ENCODE data around the gene KRTAP5-6.

The KRTAP5-6 gene

DNA sequence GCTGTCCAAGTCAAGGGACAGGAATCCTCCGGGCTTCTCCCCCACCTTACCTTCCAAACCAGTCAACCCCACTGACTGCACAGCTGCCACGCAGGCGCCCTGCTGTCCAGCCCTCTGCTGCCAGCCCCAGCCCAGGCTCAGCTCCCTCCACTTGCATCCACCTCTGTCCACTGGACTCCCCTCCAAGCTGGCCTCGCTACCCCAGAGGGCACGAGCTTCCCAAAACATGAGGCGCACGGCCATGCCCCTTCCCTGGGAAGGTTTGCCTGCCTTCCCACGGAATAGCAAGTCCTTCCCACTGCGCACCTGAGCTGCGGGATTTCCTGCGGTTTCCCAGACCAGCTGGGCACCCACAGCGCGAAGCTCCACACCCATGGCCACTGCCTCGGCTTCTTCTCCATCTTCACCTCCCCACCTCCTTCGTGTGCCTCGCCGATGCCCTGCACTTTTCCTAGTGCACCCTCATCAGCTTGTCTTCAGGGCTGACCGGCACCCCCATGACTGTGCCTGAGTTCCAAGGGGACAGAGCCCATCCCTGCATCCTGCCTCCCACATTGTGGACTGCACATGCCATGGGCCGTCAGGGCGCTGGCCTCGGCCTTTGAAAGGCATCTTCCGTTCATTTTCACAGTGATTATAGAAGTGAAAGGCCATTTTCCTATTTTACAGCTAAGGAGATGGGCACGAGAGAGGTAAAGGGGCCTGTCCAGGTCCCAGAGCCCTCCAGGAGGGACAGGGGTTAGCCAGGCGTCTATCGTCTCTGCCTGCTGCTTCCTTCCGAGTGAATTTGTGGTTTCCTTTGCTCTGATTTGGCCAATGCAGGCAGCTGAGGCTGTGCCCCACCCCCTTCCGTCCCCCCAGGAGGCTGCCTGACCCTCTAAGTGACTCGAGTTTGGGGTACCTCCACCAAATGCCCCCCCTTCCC, 37.0 kb downstream of the KRTAP5-6 start:
- Histone ChIP-seq H3K9ac (ENCODE audit: low read length) (no peak overlapping the region), H3K4me3 (ENCODE audit: low read depth in 1 of 2, low read length in 2 of 2) (no peak overlapping the region), H3K27me3 (ENCODE audit: control insufficient read depth in 1 of 2, insufficient read depth in 2 of 2, low read length in 2 of 2) (peaks cover 26 to 57% of the 10 kb centered on the region in 2 donors), H3K36me3 (ENCODE audit: insufficient read depth, low read length) (no peaks in the 10 kb centered on the region), H3K9me3 (ENCODE audit: low read length) (peaks cover 13% of the 10 kb centered on the region), H3K27ac (ENCODE audit: low read depth, low read length) (no peak overlapping the region), H3K4me1 (ENCODE audit: insufficient read depth, low read length) (no peaks in the 10 kb centered on the region)

DNA sequence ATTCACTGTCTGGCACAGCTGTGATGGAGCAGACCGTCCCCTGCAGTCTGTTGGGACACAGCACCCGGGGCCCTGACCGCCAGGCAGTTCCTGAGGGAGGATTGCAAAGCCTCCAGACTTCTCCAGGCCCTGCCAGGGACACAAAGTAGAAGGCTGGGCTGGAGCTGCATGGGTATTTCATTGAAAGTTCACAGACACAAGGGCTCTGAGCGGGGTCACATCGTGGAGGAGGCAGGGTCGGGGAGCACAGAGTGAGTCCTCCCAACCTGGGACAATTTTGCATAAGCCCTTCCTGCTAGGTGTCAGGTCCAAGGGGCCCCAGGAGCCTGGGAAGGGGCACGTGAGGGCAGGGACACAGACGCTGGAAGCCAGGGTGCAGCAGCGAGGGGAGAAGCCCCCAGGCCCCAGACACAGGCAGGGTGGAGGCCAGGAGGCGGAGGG, 37.7 kb downstream of the KRTAP5-6 start:
- no peaks in the 10 kb centered on the region for H3K4me1 ChIP-seq (ENCODE audit: insufficient read depth, low read length)

DNA sequence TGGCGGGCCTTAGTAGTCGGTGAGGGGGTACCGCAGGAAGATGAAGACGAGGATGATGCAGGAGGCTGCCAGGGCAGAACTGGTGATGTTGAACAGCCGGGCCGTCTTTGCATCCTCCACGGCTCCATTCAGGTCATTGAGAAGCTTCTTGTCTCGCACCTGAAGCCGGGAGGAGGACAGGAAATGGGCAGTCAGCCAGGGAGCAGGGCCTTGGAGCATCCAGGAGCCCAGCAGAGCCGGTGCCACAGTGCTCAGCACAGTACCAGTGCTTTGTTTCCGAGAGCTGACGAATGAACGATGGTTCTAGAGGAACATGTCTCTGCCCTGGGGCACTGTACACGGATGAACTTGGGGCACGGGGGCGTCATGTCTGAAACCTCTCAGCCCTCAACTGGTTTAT, 38.3 kb downstream of the KRTAP5-6 start:
- Histone ChIP-seq H3K4me3 (ENCODE audit: low read depth in 1 of 2, low read length in 2 of 2) (no peak overlapping the region), H3K4me1 (ENCODE audit: insufficient read depth, low read length) (no peaks in the 10 kb centered on the region), H3K36me3 (ENCODE audit: insufficient read depth, low read length) (no peaks in the 10 kb centered on the region), H3K9me3 (ENCODE audit: low read length) (peaks cover 13% of the 10 kb centered on the region), H3K27ac (ENCODE audit: low read depth, low read length) (no peak overlapping the region), H3K27me3 (ENCODE audit: control insufficient read depth in 1 of 2, insufficient read depth in 2 of 2, low read length in 2 of 2) (peaks cover 21 to 48% of the 10 kb centered on the region in 2 donors), H3K9ac (ENCODE audit: low read length) (no peak overlapping the region)

More for the DNA sequence above, 37.7 kb downstream of the KRTAP5-6 start:
- Histone ChIP-seq H3K36me3 (ENCODE audit: insufficient read depth, low read length) (no peaks in the 10 kb centered on the region), H3K9me3 (ENCODE audit: low read length) (peaks cover 13% of the 10 kb centered on the region), H3K27ac (ENCODE audit: low read depth, low read length) (no peak overlapping the region), H3K9ac (ENCODE audit: low read length) (no peak overlapping the region), H3K4me3 (ENCODE audit: low read depth in 1 of 2, low read length in 2 of 2) (no peak overlapping the region), H3K27me3 (ENCODE audit: control insufficient read depth in 1 of 2, insufficient read depth in 2 of 2, low read length in 2 of 2) (peaks cover 26 to 50% of the 10 kb centered on the region in 2 donors)

DNA sequence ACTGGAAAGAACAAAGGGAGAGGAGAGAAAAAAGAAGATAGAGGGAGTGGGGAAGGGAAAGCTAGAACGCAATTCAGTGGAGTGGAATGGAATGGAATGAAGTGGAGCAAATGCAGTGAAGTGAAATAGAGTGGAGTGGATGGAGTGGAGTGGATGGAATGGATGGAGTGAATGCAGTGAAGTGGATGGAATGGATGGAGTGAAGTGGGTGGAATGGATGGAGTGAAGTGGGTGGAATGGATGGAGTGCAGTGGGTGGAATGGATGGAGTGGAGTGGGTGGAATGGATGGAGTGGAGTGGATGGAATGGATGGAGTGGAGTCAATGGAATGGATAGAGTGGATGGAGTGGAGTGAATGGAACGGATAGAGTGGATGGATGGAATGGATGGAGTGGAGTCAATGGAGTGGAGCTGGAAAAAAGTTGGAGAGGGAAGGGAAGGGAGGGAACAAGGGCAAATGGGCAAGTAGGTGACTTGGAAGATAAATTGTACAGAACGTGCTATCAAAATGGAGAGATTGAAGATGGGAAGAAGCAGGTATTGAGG, 39.5 kb downstream of the KRTAP5-6 start:
- no peaks in the 10 kb centered on the region for H3K4me1 ChIP-seq (ENCODE audit: insufficient read depth, low read length)
- H3K27me3 ChIP-seq (ENCODE audit: control insufficient read depth in 1 of 2, insufficient read depth in 2 of 2, low read length in 2 of 2) = peaks cover 18 to 43% of the 10 kb centered on the region in 2 donors
- H3K9ac ChIP-seq (ENCODE audit: low read length) = no peak overlapping the region
- no peaks in the 10 kb centered on the region for H3K36me3 ChIP-seq (ENCODE audit: insufficient read depth, low read length)
- peaks cover 13% of the 10 kb centered on the region for H3K9me3 ChIP-seq (ENCODE audit: low read length)
- H3K4me3 ChIP-seq (ENCODE audit: low read depth in 1 of 2, low read length in 2 of 2) = no peak overlapping the region
- no peak overlapping the region for H3K27ac ChIP-seq (ENCODE audit: low read depth, low read length)

DNA sequence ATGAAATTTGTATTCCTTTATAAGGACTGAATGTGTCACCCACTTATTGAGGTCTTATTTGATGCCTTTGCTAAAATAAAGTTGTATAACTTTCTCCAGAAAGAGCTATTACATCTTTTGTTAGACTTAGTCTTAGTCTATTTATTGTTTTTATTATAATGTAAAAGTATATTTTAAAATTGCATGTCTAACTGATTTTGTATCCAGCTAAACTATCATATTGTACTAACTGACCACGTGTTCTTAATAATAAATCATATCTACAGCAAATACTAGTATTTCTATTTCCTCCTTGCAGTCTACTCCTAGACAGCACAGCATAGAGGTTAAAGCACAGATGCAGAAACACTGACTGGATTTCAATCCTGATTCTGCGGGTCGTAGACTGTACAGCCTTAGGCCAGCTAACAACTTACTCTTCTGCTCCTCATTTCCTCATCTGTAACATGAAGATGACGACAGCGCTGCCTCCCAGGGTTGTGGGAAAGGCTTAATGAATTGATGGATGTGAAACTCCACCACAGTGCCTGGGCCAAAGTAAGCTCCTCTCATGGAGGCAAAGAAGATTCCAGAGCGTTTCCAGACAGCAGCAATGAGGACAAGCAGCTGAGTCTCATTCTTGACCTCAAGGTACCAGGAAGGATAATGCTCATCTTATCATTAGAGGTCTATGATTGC, 40.2 kb downstream of the KRTAP5-6 start:
- no peak overlapping the region for H3K9ac ChIP-seq (ENCODE audit: low read length)
- H3K27ac ChIP-seq (ENCODE audit: low read depth, low read length) = no peak overlapping the region
- H3K36me3 ChIP-seq (ENCODE audit: insufficient read depth, low read length) = no peaks in the 10 kb centered on the region
- peaks cover 13% of the 10 kb centered on the region for H3K9me3 ChIP-seq (ENCODE audit: low read length)
- H3K27me3 ChIP-seq (ENCODE audit: control insufficient read depth in 1 of 2, insufficient read depth in 2 of 2, low read length in 2 of 2) = peaks cover 16 to 40% of the 10 kb centered on the region in 2 donors
- H3K4me1 ChIP-seq (ENCODE audit: insufficient read depth, low read length) = no peaks in the 10 kb centered on the region
- no peak overlapping the region for H3K4me3 ChIP-seq (ENCODE audit: low read depth in 1 of 2, low read length in 2 of 2)

DNA sequence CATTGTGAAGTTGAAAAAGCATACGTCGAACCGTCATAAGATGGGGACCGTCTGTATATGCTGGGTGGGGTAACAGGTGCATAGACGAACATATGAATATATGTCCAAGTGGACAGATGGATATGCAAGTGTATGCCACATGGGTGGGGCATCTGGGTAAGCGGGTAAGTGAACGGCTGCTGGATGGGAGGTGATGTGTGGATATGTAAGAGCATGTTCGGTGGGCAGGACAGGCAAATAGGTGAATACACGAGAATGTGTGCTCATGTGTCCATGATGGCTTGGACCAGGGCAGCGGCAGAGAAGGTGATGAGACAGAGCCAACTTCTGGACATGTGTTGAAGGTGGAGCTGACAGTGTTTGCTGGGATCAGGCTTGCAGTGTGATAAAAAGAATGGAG, 41.4 kb downstream of the KRTAP5-6 start:
- Histone ChIP-seq H3K4me3 (ENCODE audit: low read depth in 1 of 2, low read length in 2 of 2) (no peak overlapping the region), H3K27me3 (ENCODE audit: control insufficient read depth in 1 of 2, insufficient read depth in 2 of 2, low read length in 2 of 2) (peaks cover 14 to 28% of the 10 kb centered on the region in 2 donors), H3K9ac (ENCODE audit: low read length) (no peak overlapping the region)

DNA sequence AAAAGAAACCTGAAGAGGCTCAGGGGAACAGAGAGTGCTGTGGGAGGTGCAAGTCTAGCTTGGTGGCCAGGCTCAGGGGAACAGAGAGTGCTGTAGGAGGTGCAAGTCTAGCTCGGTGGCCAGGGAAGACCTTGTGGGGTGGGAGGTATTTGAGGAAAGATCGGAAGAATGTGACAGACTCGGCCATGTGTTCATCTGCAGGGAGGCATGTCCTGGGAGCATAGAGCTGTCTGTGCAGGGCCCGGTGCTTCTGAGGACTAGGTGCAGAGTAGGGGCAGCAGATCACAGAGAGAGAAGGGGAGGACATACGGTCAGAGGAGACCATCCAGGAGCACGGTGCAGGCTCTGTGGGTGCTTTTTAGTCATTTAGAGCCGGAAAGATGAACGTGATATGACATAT, 42.6 kb downstream of the KRTAP5-6 start:
- Histone ChIP-seq H3K36me3 (ENCODE audit: insufficient read depth, low read length) (no peaks in the 10 kb centered on the region), H3K9me3 (ENCODE audit: low read length) (peaks cover 13% of the 10 kb centered on the region), H3K27me3 (ENCODE audit: control insufficient read depth in 1 of 2, insufficient read depth in 2 of 2, low read length in 2 of 2) (peaks cover 7 to 16% of the 10 kb centered on the region in 2 donors), H3K9ac (ENCODE audit: low read length) (no peak overlapping the region), H3K27ac (ENCODE audit: low read depth, low read length) (no peak overlapping the region), H3K4me1 (ENCODE audit: insufficient read depth, low read length) (no peaks in the 10 kb centered on the region), H3K4me3 (ENCODE audit: low read depth in 1 of 2, low read length in 2 of 2) (no peak overlapping the region)

More for the DNA sequence above, 41.4 kb downstream of the KRTAP5-6 start:
- Histone ChIP-seq H3K4me1 (ENCODE audit: insufficient read depth, low read length) (no peaks in the 10 kb centered on the region), H3K36me3 (ENCODE audit: insufficient read depth, low read length) (no peaks in the 10 kb centered on the region), H3K9me3 (ENCODE audit: low read length) (peaks cover 13% of the 10 kb centered on the region), H3K27ac (ENCODE audit: low read depth, low read length) (no peak overlapping the region)

DNA sequence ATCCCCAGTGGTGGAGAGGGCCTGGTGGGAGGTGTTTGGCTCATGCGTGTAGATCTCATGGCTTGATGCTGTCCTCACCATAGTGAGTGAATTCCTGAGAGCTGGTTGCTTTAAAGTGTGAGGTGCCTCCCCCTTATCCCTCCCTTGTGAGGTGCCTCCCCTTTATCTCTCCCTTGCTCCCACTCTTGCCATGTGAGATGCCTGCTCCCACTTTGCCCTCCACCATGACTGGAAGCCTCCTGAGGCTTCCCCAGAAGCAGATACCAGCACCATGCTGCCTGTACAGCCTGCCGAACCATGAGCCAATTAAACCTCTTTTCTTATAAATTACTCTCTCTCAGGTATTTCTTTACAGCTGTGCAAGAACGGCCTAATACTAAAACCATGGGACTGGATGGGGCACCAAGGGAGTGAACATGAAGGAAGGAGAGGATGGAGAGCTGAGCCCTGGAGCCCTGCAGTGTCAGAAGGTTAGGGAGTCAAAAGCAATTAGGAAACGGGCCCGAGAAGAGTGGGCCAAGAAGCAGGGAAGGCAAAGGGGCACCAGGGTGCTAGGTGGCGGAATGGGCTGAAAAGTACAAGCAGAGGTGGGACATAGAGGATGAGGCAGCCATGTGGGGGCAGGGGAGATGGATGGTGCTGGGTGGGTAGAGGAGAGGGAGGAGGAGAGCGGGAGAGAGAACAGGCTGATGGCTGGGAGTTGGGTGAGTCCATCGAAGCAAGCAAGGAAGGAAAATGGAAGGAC, 44.0 kb downstream of the KRTAP5-6 start:
- no peak overlapping the region for H3K27ac ChIP-seq (ENCODE audit: low read depth, low read length)
- H3K27me3 ChIP-seq (ENCODE audit: control insufficient read depth in 1 of 2, insufficient read depth in 2 of 2, low read length in 2 of 2) = peaks cover 5 to 7% of the 10 kb centered on the region in 2 donors
- H3K9ac ChIP-seq (ENCODE audit: low read length) = no peak overlapping the region
- no peak overlapping the region for H3K4me3 ChIP-seq (ENCODE audit: low read depth in 1 of 2, low read length in 2 of 2)
- H3K36me3 ChIP-seq (ENCODE audit: insufficient read depth, low read length) = no peaks in the 10 kb centered on the region
- H3K4me1 ChIP-seq (ENCODE audit: insufficient read depth, low read length) = no peaks in the 10 kb centered on the region
- H3K9me3 ChIP-seq (ENCODE audit: low read length) = peaks cover 13% of the 10 kb centered on the region

DNA sequence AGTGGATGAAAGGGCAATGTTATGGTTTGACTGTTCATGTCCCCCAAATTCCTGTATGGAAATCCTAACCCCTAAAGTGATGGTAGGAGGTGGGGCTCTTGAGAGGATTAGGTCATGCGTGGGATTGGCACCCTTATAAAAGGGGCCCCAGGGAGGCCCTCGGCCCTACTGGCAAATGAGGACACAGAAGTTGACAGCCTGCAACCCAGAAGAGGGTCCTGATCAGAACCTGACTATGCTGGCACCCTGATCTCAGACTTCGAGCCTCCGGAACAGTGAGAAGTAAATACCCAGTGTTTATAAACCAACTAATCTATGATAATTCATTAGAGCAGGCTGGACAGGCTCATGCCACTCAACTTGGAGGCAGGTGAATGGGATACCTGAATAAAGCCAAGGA, 44.7 kb downstream of the KRTAP5-6 start:
- Histone ChIP-seq H3K4me3 (ENCODE audit: low read depth in 1 of 2, low read length in 2 of 2) (no peak overlapping the region), H3K9ac (ENCODE audit: low read length) (no peak overlapping the region), H3K27ac (ENCODE audit: low read depth, low read length) (no peak overlapping the region), H3K27me3 (ENCODE audit: control insufficient read depth in 1 of 2, insufficient read depth in 2 of 2, low read length in 2 of 2) (peaks cover 0 to 7% of the 10 kb centered on the region in 2 donors), H3K9me3 (ENCODE audit: low read length) (peaks cover 5% of the 10 kb centered on the region), H3K4me1 (ENCODE audit: insufficient read depth, low read length) (no peaks in the 10 kb centered on the region), H3K36me3 (ENCODE audit: insufficient read depth, low read length) (no peaks in the 10 kb centered on the region)

DNA sequence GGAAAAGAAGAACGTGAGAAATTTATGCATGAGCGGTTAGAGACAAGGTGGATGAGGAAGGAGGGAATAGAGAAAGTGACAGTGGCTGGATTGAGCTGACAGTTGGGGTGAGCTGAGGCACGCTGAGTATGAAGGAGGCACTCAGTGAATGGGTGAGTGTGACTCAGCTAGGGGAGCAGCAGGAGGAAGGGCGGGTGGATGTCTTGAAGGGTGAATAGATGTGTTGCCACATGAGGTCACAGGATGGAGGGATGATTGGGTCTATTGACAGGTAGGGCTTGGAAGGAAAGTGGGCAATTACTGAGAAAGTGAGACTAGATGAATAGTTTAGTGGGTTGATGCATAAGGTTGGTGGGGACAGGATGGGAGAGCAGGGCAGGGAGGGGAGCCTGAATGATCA, 45.4 kb downstream of the KRTAP5-6 start:
- H3K4me1 ChIP-seq (ENCODE audit: insufficient read depth, low read length) = no peaks in the 10 kb centered on the region
- no peaks in the 10 kb centered on the region for H3K36me3 ChIP-seq (ENCODE audit: insufficient read depth, low read length)
- no peak overlapping the region for H3K4me3 ChIP-seq (ENCODE audit: low read depth in 1 of 2, low read length in 2 of 2)
- peaks cover 0 to 7% of the 10 kb centered on the region in 2 donors for H3K27me3 ChIP-seq (ENCODE audit: control insufficient read depth in 1 of 2, insufficient read depth in 2 of 2, low read length in 2 of 2)
- no peak overlapping the region for H3K9ac ChIP-seq (ENCODE audit: low read length)
- peaks cover under 1% of the 10 kb centered on the region for H3K9me3 ChIP-seq (ENCODE audit: low read length)
- no peak overlapping the region for H3K27ac ChIP-seq (ENCODE audit: low read depth, low read length)
